Measurements from ENCODE around the gene ZBTB44. TPM values are rescaled to one million over a fixed set of nuclear protein-coding genes. Genes with fewer than 3 reads are reported as not detected.
"Not testable (repeated sequence)": the region's sequence is repeated elsewhere in the genome, so short reads cannot be mapped to it uniquely, and the experiment has no call there.

Gene ZBTB44
- total RNA-seq, 1 donor from 2014 or later = 70.7 TPM

- DNase-seq (ENCODE audit: extremely low spot score in 2 of 2) = no peak
- intact Hi-C loops (cut with DNase I) = no loop called here
- H3K36me3 ChIP-seq = peaks cover 0 to 5% of the 10 kb centered on the region in 2 donors
- TF ChIP-seq POLR2A (IDR thresholded peaks at IDR 0.05) (no peak), POLR2AphosphoS5 (IDR thresholded peaks at IDR 0.05; ENCODE audit: insufficient read depth in 1 of 2, low read depth in 1 of 2) (no peak), CTCF (IDR thresholded peaks at IDR 0.05) (no peak)
- peaks cover 9% of the 10 kb centered on the region for H3K4me1 ChIP-seq
- no peak overlapping the region for H3K4me3 ChIP-seq
- no peaks in the 10 kb centered on the region for H3K27me3 ChIP-seq
- H3K27ac ChIP-seq = no peak overlapping the region
- no peaks in the 10 kb centered on the region for H3K9me3 ChIP-seq
Measured at GRCh38 chr11:130249371-130249770, 65.3 kb downstream of the ZBTB44 start.

- TF ChIP-seq POLR2A (IDR thresholded peaks at IDR 0.05) (no peak), POLR2AphosphoS5 (IDR thresholded peaks at IDR 0.05; ENCODE audit: insufficient read depth in 1 of 2, low read depth in 1 of 2) (no peak), CTCF (IDR thresholded peaks at IDR 0.05) (no peak)
- DNase-seq (ENCODE audit: extremely low spot score in 2 of 2) = no peak
- Histone ChIP-seq H3K4me3 (no peak overlapping the region), H3K27ac (no peak overlapping the region), H3K9me3 (no peaks in the 10 kb centered on the region), H3K4me1 (peaks cover 9% of the 10 kb centered on the region), H3K27me3 (no peaks in the 10 kb centered on the region), H3K36me3 (peaks cover 0 to 5% of the 10 kb centered on the region in 2 donors)
- intact Hi-C loops (cut with DNase I) = no loop called here
Measured at GRCh38 chr11:130247319-130247718, 67.4 kb downstream of the ZBTB44 start.

GRCh38 chr11:130246738-130247137, 68.0 kb downstream of the ZBTB44 start:
- H3K36me3 ChIP-seq = peaks cover 0 to 3% of the 10 kb centered on the region in 2 donors
- H3K27ac ChIP-seq = no peak overlapping the region
- no peak overlapping the region for H3K4me3 ChIP-seq
- no peaks in the 10 kb centered on the region for H3K27me3 ChIP-seq
- peaks cover 9% of the 10 kb centered on the region for H3K4me1 ChIP-seq
- H3K9me3 ChIP-seq = no peaks in the 10 kb centered on the region
- intact Hi-C loops (cut with DNase I) = no loop called here
- no peak for DNase-seq (ENCODE audit: extremely low spot score in 2 of 2)
- TF ChIP-seq POLR2AphosphoS5 (IDR thresholded peaks at IDR 0.05; ENCODE audit: insufficient read depth in 1 of 2, low read depth in 1 of 2) (no peak), CTCF (IDR thresholded peaks at IDR 0.05) (no peak), POLR2A (IDR thresholded peaks at IDR 0.05) (no peak)

- no peak for TF ChIP-seq POLR2AphosphoS5 (IDR thresholded peaks at IDR 0.05; ENCODE audit: insufficient read depth in 1 of 2, low read depth in 1 of 2)
- no peak for TF ChIP-seq CTCF (IDR thresholded peaks at IDR 0.05)
- no peak for TF ChIP-seq POLR2A (IDR thresholded peaks at IDR 0.05)
- intact Hi-C loops (cut with DNase I) = no loop called here
Measured at GRCh38 chr11:130246270-130246669, 68.4 kb downstream of the ZBTB44 start.

GRCh38 chr11:130245375-130245774, 69.3 kb downstream of the ZBTB44 start:
- H3K36me3 ChIP-seq; H3K9me3 ChIP-seq; H3K27ac ChIP-seq; H3K27me3 ChIP-seq; DNase-seq (ENCODE audit: extremely low spot score in 2 of 2); intact Hi-C loops (cut with DNase I); H3K4me3 ChIP-seq; H3K4me1 ChIP-seq: not testable (repeated sequence)

More at GRCh38 chr11:130246270-130246669, 68.4 kb downstream of the ZBTB44 start:
- peaks cover 9% of the 10 kb centered on the region for H3K4me1 ChIP-seq
- no peak overlapping the region for H3K4me3 ChIP-seq
- no peaks in the 10 kb centered on the region for H3K9me3 ChIP-seq
- H3K36me3 ChIP-seq = no peaks in the 10 kb centered on the region
- DNase-seq (ENCODE audit: extremely low spot score in 2 of 2) = no peak
- no peaks in the 10 kb centered on the region for H3K27me3 ChIP-seq
- no peak overlapping the region for H3K27ac ChIP-seq

- H3K9me3 ChIP-seq = no peaks in the 10 kb centered on the region
- no peak for DNase-seq (ENCODE audit: extremely low spot score in 2 of 2)
- H3K36me3 ChIP-seq = no peaks in the 10 kb centered on the region
- TF ChIP-seq POLR2A (IDR thresholded peaks at IDR 0.05) (no peak), POLR2AphosphoS5 (IDR thresholded peaks at IDR 0.05; ENCODE audit: insufficient read depth in 1 of 2, low read depth in 1 of 2) (no peak), CTCF (IDR thresholded peaks at IDR 0.05) (no peak)
- H3K27me3 ChIP-seq = no peaks in the 10 kb centered on the region
- peaks cover 9% of the 10 kb centered on the region for H3K4me1 ChIP-seq
- intact Hi-C loops (cut with DNase I) = no loop called here
- H3K27ac ChIP-seq = no peak overlapping the region
- no peak overlapping the region for H3K4me3 ChIP-seq
Measured at GRCh38 chr11:130244848-130245247, 69.9 kb downstream of the ZBTB44 start.
